Fibroblast of lung (primary cell): ENCODE measurements around the gene VWF. TPM values are rescaled to one million over a fixed set of nuclear protein-coding genes. Genes with fewer than 3 reads are reported as not detected.
"Not testable (repeated sequence)": the region's sequence is repeated elsewhere in the genome, so short reads cannot be mapped to it uniquely, and the experiment has no call there.

Experiments used
- DNase-seq, 2 donors: peaks; one replicate each; pipeline versions ENCODE4 v3.0.0 to v3.0.0-alpha.2; 2010; ENCODE audit warnings: low read depth in 2 of 2
- H2AFZ ChIP-seq: 2 replicates; pipeline ENCODE4 v1.5.1; 2012; ENCODE audit warnings: low read length, control low read depth, inconsistent platforms
- H3K27ac ChIP-seq: 2 replicates; pipeline ENCODE4 v1.5.1; 2011; ENCODE audit warnings: low read length, control low read depth; ENCODE audit not compliant: insufficient read depth
- H3K27me3 ChIP-seq: 2 replicates; pipeline ENCODE4 v1.5.1; 2011; ENCODE audit warnings: mild to moderate bottlenecking, low read length; ENCODE audit not compliant: control insufficient read depth, insufficient read depth
- H3K36me3 ChIP-seq: 2 replicates; pipeline ENCODE4 v1.5.1; 2011; ENCODE audit warnings: low read length; ENCODE audit not compliant: control insufficient read depth, insufficient read depth
- H3K4me1 ChIP-seq: 2 replicates; pipeline ENCODE4 v1.5.1; 2011; ENCODE audit warnings: low read length; ENCODE audit not compliant: control insufficient read depth, insufficient read depth; ENCODE audit errors: extremely low read depth
- H3K4me2 ChIP-seq: 2 replicates; pipeline ENCODE4 v1.5.1; 2011; ENCODE audit warnings: low read length, control low read depth; ENCODE audit not compliant: insufficient read depth; ENCODE audit errors: extremely low read depth
- H3K4me3 ChIP-seq, 4 experiments: fragments of 200-600 bp in 1 of 4; sonication (generic) in 1 of 4; replicated peaks in 1 of 4; 2 replicates each; pipeline ENCODE4 v1.5.1; 2011 to 2016; ENCODE audit warnings: low read length in 4 of 4, low read depth in 3 of 4, mild to moderate bottlenecking in 3 of 4, control low read depth in 2 of 4, inconsistent platforms in 1 of 4, mixed read lengths in 1 of 4; ENCODE audit not compliant: insufficient read depth in 1 of 4; ENCODE audit errors: control extremely low read depth in 1 of 4
- H3K79me2 ChIP-seq: 2 replicates; pipeline ENCODE4 v1.5.1; 2012; ENCODE audit warnings: mild to moderate bottlenecking, low read length, inconsistent platforms; ENCODE audit not compliant: control insufficient read depth, insufficient read depth
- H3K9ac ChIP-seq: 2 replicates; pipeline ENCODE4 v1.5.1; 2011; ENCODE audit warnings: mild to moderate bottlenecking, low read length, control low read depth; ENCODE audit not compliant: insufficient read depth
- H3K9me3 ChIP-seq: 2 replicates; pipeline ENCODE4 v1.5.1; 2012; ENCODE audit warnings: low read depth, low read length; ENCODE audit not compliant: control insufficient read depth, insufficient read depth
- H4K20me1 ChIP-seq: 2 replicates; pipeline ENCODE4 v1.5.1; 2011; ENCODE audit warnings: low read length; ENCODE audit not compliant: control insufficient read depth, insufficient read depth; ENCODE audit errors: extremely low read depth
- CTCF ChIP-seq, 2 donors: IDR thresholded peaks in 1 of 2; conservative IDR thresholded peaks in 1 of 2; 1 replicate in 1 of 2; 2 replicates in 1 of 2; pipeline ENCODE4 v1.5.1; 2011 to 2012; ENCODE audit warnings: low read length in 2 of 2, control low read depth in 1 of 2, inconsistent platforms in 1 of 2, low read depth in 1 of 2, mild to moderate bottlenecking in 1 of 2
- EZH2 ChIP-seq: IDR thresholded peaks from 2 replicates; pipeline ENCODE4 v1.5.1; 2012; ENCODE audit warnings: low read length, control low read depth, mild to moderate bottlenecking; ENCODE audit errors: missing control alignments
- polyA plus RNA-seq, 2 donors: library from polyadenylated mRNA; depleted of rRNA in 1 of 2; stranded (reverse) in 1 of 2; unstranded in 1 of 2; fragments of >200 nt; gene quantifications; 2 replicates each; pipeline ENCODE4 v1.2.1, GENCODE V29; 2011 to 2012; ENCODE audit warnings: missing spikeins in 1 of 2
- total RNA-seq: library from RNA; depleted of rRNA; stranded (reverse); fragments of >200 nt; gene quantifications from 2 replicates; pipeline ENCODE4 v1.2.1, GENCODE V29; 2014

VWF gene
- total and polyA plus RNA-seq, 2 donors (not counting 1 experiment from before 2014, with no cell fraction given) = 0.15 to 1.7 TPM

DNA sequence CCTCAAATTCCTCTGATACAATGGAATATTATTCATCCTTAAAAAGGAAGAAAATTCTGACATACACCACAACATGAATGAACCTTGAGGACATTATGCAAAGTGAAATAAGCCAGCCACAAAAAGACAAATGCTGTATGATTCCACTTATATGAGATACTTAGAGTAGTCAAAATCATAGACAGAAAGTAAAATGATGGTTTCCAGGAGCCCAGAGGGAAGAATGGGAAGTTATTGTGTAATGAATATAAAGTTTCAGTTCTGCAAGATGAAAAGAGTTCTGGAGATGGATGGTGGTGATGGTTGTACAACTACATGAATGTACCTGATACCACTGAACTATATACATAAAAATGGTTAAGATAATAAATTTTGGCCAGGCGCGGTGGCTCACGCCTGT is 18.3 kb downstream of the VWF start:
- no peak for DNase-seq
- Histone ChIP-seq H3K4me2 (no peak overlapping the region), H3K4me1 (no peaks in the 10 kb centered on the region), H3K4me3 (no peak overlapping the region), H4K20me1 (no peaks in the 10 kb centered on the region), H2AFZ (no peak overlapping the region), H3K27ac (no peak overlapping the region), H3K9ac (no peak overlapping the region), H3K27me3 (no peaks in the 10 kb centered on the region), H3K9me3 (no peaks in the 10 kb centered on the region), H3K79me2 (no peaks in the 10 kb centered on the region), H3K36me3 (no peaks in the 10 kb centered on the region)
- no peak for TF ChIP-seq EZH2
- TF ChIP-seq CTCF (conservative IDR thresholded peaks at IDR 0.05 in 1 of 2, IDR thresholded peaks at IDR 0.05 in 1 of 2; ENCODE audit: low read depth in 1 of 2, low read length in 2 of 2) = no peak

- no peak overlapping the region for H3K4me3 ChIP-seq
- H3K9me3 ChIP-seq = no peaks in the 10 kb centered on the region
- H4K20me1 ChIP-seq = no peaks in the 10 kb centered on the region
- no peak overlapping the region for H2AFZ ChIP-seq
- no peaks in the 10 kb centered on the region for H3K36me3 ChIP-seq
- no peaks in the 10 kb centered on the region for H3K27me3 ChIP-seq
- H3K79me2 ChIP-seq = no peaks in the 10 kb centered on the region
- DNase-seq = no peak
- no peak overlapping the region for H3K9ac ChIP-seq
- TF ChIP-seq CTCF (conservative IDR thresholded peaks at IDR 0.05 in 1 of 2, IDR thresholded peaks at IDR 0.05 in 1 of 2; ENCODE audit: low read depth in 1 of 2, low read length in 2 of 2) (no peak), EZH2 (no peak)
- no peaks in the 10 kb centered on the region for H3K4me1 ChIP-seq
- no peak overlapping the region for H3K27ac ChIP-seq
- H3K4me2 ChIP-seq = no peak overlapping the region
Observed at GRCh38 chr12:6104842-6105241, 19.6 kb downstream of the VWF start.

- Histone ChIP-seq H3K4me2 (no peak overlapping the region), H3K9me3 (no peaks in the 10 kb centered on the region), H3K36me3 (no peaks in the 10 kb centered on the region), H4K20me1 (no peaks in the 10 kb centered on the region), H3K27ac (no peak overlapping the region), H3K4me1 (no peaks in the 10 kb centered on the region), H3K79me2 (no peaks in the 10 kb centered on the region), H2AFZ (no peak overlapping the region), H3K27me3 (no peaks in the 10 kb centered on the region), H3K9ac (no peak overlapping the region), H3K4me3 (no peak overlapping the region)
- TF ChIP-seq CTCF (conservative IDR thresholded peaks at IDR 0.05 in 1 of 2, IDR thresholded peaks at IDR 0.05 in 1 of 2; ENCODE audit: low read depth in 1 of 2, low read length in 2 of 2) (no peak), EZH2 (no peak)
- DNase-seq = peak in 1 of 2 donors; percentile 68
Observed at GRCh38 chr12:6104027-6104426, 20.4 kb downstream of the VWF start.

DNA sequence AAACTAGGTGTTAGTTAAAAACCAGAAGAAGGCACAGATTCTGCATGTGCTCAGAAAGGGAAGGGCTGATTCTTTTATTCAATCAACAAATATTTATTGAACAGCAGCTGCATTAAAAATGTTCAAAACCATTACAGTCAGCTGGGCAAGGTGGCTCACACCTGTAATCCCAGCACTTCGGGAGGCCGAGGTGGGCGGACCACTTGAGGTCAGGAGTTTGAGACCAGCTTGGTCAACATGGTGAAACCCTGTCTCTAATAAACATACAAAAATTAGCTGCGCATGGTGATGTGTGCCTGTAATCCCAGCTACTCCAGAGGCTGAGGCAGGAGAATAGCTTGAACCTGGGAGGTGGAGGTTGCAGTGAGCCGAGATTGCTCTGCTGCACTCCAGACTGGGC is 22.4 kb downstream of the VWF start:
- not testable (repeated sequence) for DNase-seq, H3K27ac ChIP-seq, H3K4me1 ChIP-seq, H3K4me3 ChIP-seq, H2AFZ ChIP-seq, H3K79me2 ChIP-seq, H3K9me3 ChIP-seq, H4K20me1 ChIP-seq, H3K36me3 ChIP-seq, H3K9ac ChIP-seq, H3K4me2 ChIP-seq, H3K27me3 ChIP-seq
